ENCODE results near the gene KLHL17. TPM values are rescaled to one million over a fixed set of nuclear protein-coding genes. Genes with fewer than 3 reads are reported as not detected.

Gene KLHL17
- total RNA-seq, 1 experiment from 2014 or later = 41.4 TPM

GRCh38 chr1:916173-917075 lies 44.0 kb upstream of the KLHL17 start:
- no peak overlapping the region for H2BK120ac ChIP-seq (ENCODE audit: low read depth, low read length, poor library complexity, severe bottlenecking)
- no peaks in the 10 kb centered on the region for H3K23me2 ChIP-seq (ENCODE audit: insufficient read length, low read depth, low read length, poor library complexity, severe bottlenecking)
- H3K23ac ChIP-seq (ENCODE audit: insufficient read length, low read depth, low read length) = no peak overlapping the region
- peaks cover 0 to 3% (median 0%) of the 10 kb centered on the region in 3 experiments; a peak in 4 of 7 replicates for H3K36me3 Mint-ChIP-seq (ENCODE audit: insufficient read depth in 1 of 3, low read depth in 3 of 3)
- H3K79me2 ChIP-seq (ENCODE audit: insufficient read depth, low read length) = no peaks in the 10 kb centered on the region
- no CpG with 5 or more reads among the region's 31 CpGs for WGBS (ENCODE audit: extremely low coverage, insufficient read length, low lambda C conversion rate)
- no peak overlapping the region for H3K56ac ChIP-seq (ENCODE audit: insufficient read length, low read depth, low read length)
- no peak for DNase-seq
- no peaks in the 10 kb centered on the region for H3K9me3 ChIP-seq (ENCODE audit: control insufficient read depth, low read depth, low read length)
- no peak overlapping the region for H4K5ac ChIP-seq (ENCODE audit: insufficient read length, low read depth, low read length)
- H2AK5ac ChIP-seq (ENCODE audit: insufficient read length, low read length) = no peak overlapping the region
- peaks cover 17% of the 10 kb centered on the region for H3K27me3 ChIP-seq (ENCODE audit: insufficient read depth, low read length)
- H3K14ac ChIP-seq (ENCODE audit: insufficient read depth, low read length) = no peak overlapping the region
- no peak overlapping the region for H3K18ac ChIP-seq (ENCODE audit: insufficient read length, low read depth, low read length)
- no peak overlapping the region for H3K4ac ChIP-seq (ENCODE audit: low read depth, low read length)
- no peak overlapping the region for H4K91ac ChIP-seq (ENCODE audit: insufficient read length, low read depth, low read length)
- no peak overlapping the region for H3K27ac Mint-ChIP-seq
- no peak overlapping the region for H2BK20ac ChIP-seq (ENCODE audit: low read depth, low read length, poor library complexity, severe bottlenecking)
- no peak overlapping the region for H3T11ph ChIP-seq (ENCODE audit: low read length)
- H3K79me1 ChIP-seq (ENCODE audit: insufficient read depth, low read depth, low read length, poor library complexity, severe bottlenecking) = no peaks in the 10 kb centered on the region
- no peak overlapping the region for H2AFZ ChIP-seq (ENCODE audit: low read length)
- no peak overlapping the region for H3K27ac ChIP-seq (ENCODE audit: insufficient read length, low read depth, low read length)
- no peak overlapping the region for H4K8ac ChIP-seq (replicated peaks; ENCODE audit: insufficient read length, low read depth, low read length)
- H4K20me1 ChIP-seq (ENCODE audit: control insufficient read depth, insufficient read depth, insufficient read length) = peaks cover 6% of the 10 kb centered on the region
- H3K4me1 Mint-ChIP-seq = peaks cover 15 to 19% of the 10 kb centered on the region in 2 experiments
- no peak overlapping the region for H2BK5ac ChIP-seq (ENCODE audit: insufficient read length, low read length)
- peaks cover 99% of the 10 kb centered on the region for H3K27me3 Mint-ChIP-seq (ENCODE audit: low read depth)
- no peak overlapping the region for H2BK12ac ChIP-seq (ENCODE audit: insufficient read length, low read depth, low read length)
- no peak overlapping the region for H3K4me2 ChIP-seq (ENCODE audit: insufficient read depth, insufficient read length, low read length)
- H3K9ac ChIP-seq (ENCODE audit: extremely low read depth, insufficient read length, low read length) = no peak overlapping the region
- H3K9me3 Mint-ChIP-seq = peaks cover 0 to 3% of the 10 kb centered on the region in 2 experiments; a peak in 2 of 5 replicates
- no peak for TF ChIP-seq CTCF (conservative IDR thresholded peaks at IDR 0.05)
- H2BK15ac ChIP-seq (ENCODE audit: low read depth, low read length) = no peak overlapping the region
- H3K4me1 ChIP-seq (ENCODE audit: insufficient read depth, low read length) = no peaks in the 10 kb centered on the region
- H3K4me3 Mint-ChIP-seq = no peak overlapping the region

Measured in H9 (cell line).